ENCODE data around the gene COX18.

COX18 gene

GRCh38 chr4:73053076-73053475 is 16.4 kb downstream of the COX18 start:
- DNase-seq (ENCODE audit: low read depth): no peak

GRCh38 chr4:73051625-73052024 is 17.9 kb downstream of the COX18 start:
- DNase-seq (ENCODE audit: low read depth): no peak

- DNase-seq (ENCODE audit: low read depth): no peak
Measured at GRCh38 chr4:73045879-73046278, 23.6 kb downstream of the COX18 start.

GRCh38 chr4:73037057-73037456 is 32.5 kb downstream of the COX18 start:
- DNase-seq (ENCODE audit: low read depth): no peak

DNA sequence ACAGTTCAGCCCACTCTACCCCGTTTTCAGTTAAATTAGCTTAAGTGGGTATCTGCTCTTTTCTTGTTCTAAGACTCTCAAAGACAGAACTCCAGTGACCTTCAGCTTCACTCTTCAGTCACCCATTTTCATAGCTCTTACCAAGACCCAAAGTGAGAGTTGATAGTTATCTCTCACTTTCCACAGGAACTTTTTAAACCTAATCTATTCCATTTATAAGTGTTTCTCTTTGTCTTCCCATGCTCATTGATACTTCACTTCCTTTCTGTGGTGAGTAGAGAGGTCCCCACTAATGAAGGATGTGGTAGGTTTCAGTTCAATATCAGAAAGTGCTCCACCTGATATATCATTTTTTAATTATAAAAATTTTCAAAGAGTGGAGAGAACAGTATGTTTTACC is 33.4 kb downstream of the COX18 start:
- DNase-seq (ENCODE audit: low read depth): no peak

DNA sequence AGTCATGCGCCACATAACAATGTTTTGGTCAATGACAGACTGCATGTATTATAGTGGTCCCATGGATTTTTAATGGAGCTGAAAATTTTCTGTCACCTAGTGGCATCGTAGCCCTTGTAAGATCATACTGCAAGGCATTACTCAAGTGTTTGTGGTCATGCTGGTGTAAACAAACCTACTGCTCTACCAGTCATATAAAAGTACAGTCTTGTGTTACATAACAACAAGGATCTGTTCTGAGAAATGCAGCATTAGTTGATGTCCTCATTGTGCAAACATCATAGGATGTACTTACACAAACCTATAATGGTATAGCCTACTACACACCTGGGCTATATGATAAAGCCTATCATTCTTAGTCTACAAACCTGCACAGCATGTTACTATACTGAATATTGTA is 34.6 kb downstream of the COX18 start:
- DNase-seq (ENCODE audit: low read depth): no peak

DNA sequence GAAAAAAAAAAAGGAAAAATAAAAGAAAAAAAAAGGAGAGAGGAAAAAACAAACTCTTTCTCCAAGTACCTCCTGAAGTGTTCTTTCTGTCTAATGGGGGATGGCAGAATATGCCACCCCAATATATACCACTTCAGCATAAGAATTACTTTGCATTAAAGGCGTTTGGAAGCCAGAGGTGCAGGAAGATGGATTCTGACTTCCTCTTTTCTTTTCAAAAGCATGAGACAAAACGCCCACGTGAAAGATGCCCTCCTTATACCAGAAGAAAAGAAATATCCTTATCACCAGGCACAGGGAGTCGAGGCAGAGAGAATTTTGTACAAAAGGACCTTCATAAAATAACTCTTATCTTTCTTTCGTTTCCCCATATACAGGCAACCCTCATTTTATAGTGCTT is 40.9 kb downstream of the COX18 start:
- no peak for DNase-seq (ENCODE audit: low read depth)

GRCh38 chr4:73021634-73022033 is 47.9 kb downstream of the COX18 start:
- no peak for DNase-seq (ENCODE audit: low read depth)

DNA sequence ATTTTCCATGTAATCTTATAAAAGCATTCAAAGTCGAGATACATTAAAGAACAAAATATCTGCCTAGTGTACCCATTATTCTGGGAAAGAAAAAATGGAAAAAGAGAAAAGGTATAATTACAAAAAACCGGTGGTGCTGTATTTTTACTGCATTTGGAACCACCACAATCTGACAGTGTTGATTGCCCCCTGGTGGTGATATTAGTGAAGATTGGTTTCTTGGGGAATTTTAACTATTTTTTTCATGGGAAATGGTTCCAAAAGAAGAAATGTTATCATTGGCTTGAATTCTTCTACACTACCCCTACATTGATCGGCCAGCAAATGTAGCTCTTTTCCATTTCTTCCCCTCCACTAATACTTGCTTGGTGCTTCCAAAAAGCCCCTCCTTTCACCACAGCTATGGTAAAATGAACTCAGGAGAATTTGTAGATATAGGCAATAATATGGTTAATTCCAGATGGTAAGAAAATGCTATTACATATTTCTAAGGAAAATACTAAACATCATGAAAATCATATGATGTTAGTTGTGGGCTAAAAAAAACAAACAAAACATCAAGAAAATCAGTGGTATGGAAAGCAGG is 50.0 kb downstream of the COX18 start:
- no peak for DNase-seq (ENCODE audit: low read depth)

DNA sequence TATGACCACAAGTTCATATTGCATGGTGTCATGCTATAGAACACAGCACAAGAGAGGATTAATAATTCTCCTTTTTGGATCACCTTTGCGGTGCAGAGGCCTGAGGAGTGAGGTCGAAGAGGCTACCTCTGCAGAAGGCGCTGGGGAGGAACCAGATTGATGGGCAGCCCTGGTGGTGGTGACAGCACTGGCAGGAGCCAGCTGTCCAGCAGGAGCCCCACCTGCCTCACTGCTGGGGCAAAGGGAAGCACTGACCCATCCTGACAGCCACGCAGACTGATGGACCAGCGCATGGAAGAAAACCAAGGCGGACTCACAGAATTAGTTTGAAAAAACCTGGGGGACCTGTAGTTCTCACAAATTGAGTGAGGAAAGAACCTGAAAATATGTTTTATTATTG is 50.9 kb downstream of the COX18 start:
- DNase-seq (ENCODE audit: low read depth): no peak

- no peak for DNase-seq (ENCODE audit: low read depth)
Measured at GRCh38 chr4:73013310-73013709, 56.2 kb downstream of the COX18 start.

- DNase-seq (ENCODE audit: low read depth): no peak
Measured at GRCh38 chr4:73012673-73013072, 56.8 kb downstream of the COX18 start.

- DNase-seq (ENCODE audit: low read depth): no peak
Measured at GRCh38 chr4:73011629-73011985, 57.9 kb downstream of the COX18 start.

DNA sequence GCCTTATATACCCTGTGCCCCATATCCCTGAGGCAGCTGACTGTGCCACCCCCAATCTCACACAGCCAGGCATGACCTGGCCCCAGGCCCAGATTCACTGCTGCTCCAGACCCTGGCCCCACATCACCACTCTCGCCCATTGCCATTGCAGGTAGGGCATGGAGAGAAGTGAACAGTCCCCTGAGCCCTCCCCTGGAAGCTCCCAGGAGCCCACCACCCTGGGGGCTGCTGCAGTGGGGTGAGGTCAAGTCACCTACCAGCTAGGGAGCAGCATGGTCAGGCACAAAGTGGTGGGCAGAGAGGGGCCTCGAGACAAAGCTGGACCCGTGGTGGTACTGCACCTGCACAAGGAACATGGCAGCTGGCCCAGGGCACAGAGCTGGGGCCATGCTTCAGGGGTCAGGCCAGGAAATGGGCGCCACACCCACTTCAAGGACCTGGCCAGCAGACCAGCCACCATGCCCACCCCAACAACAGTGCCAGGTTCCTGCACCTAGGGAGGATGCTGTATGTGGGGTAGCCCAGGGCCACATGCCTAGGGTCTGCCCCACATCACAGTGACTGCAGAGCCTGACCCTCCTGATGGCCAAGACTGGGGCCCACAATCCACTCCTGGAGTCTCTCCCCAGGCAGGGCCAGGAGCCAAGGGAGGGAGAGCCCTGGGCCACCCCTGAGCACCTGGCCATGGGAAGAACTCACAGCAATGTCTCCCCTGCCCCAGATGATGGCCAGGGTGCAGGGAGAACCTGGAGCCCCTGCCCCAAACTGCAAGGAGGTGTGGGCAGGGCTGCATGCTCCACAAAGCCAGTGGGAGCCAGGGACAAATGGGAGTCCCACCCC is 58.5 kb downstream of the COX18 start:
- DNase-seq (ENCODE audit: low read depth): no peak

DNA sequence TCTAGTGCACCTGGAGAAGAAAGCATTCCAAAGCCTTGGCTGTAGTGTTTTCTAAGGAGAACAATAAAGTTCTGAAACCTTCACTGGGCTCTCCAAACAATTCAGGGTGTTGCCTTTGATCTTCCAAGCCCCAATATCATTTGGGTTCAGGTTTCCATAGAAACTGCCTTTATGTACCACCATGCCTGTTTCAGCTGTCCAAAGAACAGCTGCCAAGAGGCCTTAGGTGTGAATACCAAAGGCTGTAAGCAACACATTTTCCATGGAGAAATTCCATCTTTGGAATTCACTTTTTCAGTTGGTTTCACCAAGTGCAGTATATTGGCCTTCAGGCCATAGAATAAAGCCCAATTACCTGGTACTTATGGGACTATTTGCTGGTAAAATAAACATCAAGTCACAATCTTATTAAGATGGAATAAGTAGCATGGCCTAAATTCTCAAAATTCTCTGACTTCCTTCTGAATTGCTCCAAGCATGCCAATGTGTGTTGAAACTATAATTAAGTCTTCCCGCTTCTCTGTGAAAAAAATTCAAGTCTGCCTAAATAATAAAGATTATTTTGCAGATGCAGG is 61.9 kb downstream of the COX18 start:
- no peak for DNase-seq (ENCODE audit: low read depth)

- DNase-seq (ENCODE audit: low read depth): no peak
Measured at GRCh38 chr4:73006286-73006990, 63.1 kb downstream of the COX18 start.

DNA sequence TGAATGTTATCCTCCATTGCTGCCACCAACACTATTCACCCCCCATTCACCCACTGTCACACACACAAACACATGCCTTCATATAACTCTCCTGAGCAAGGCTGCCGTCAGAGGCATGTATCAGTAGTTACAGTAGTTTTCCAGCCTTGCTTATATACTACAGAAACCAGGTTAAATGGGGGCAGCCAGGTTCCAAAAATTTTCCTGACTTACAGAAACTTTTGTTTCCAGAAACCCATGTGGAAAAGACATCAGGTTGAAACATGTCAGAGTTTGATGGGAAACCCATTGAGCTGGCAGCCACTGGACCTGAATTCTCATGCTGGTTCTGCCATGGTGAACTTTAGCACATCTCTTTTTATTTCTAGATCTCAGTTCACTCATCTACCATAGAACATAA is 64.0 kb downstream of the COX18 start:
- DNase-seq (ENCODE audit: low read depth): no peak
